DOHH2 (cell line): ENCODE data around the gene ATXN7L1.

Source experiments
- H3F3A ChIP-seq: fragments of 200-600 bp; sonication (generic), shearing (Covaris generic); 2 replicates; pipeline ENCODE4 v1.6.0; 2016; ENCODE audit warnings: antibody characterized with exemption, mild to moderate bottlenecking; ENCODE audit not compliant: control insufficient read depth, insufficient read depth
- H3K27ac ChIP-seq: fragments of 200-600 bp; sonication (generic); 2 replicates; pipeline ENCODE4 v1.5.1; 2014; ENCODE audit warnings: low read depth, mild to moderate bottlenecking, low read length, moderate library complexity
- H3K27me3 ChIP-seq: fragments of 200-600 bp; sonication (generic); 2 replicates; pipeline ENCODE4 v1.6.1; 2014; ENCODE audit warnings: mild to moderate bottlenecking, low read length, mixed read lengths; ENCODE audit not compliant: control insufficient read depth
- H3K36me3 ChIP-seq: fragments of 200-600 bp; sonication (generic); 2 replicates; pipeline ENCODE4 v1.6.1; 2014; ENCODE audit warnings: mild to moderate bottlenecking, low read length, moderate library complexity, mixed read lengths; ENCODE audit not compliant: control insufficient read depth
- H3K4me1 ChIP-seq: fragments of 200-600 bp; sonication (generic); 2 replicates; pipeline ENCODE4 v1.6.1; 2014; ENCODE audit warnings: mild to moderate bottlenecking, low read length, mixed read lengths; ENCODE audit not compliant: control insufficient read depth
- H3K4me2 ChIP-seq: fragments of 200-600 bp; sonication (generic); 2 replicates; pipeline ENCODE4 v1.6.0; 2014; ENCODE audit warnings: mild to moderate bottlenecking, low read length, moderate library complexity
- H3K4me3 ChIP-seq: fragments of 200-600 bp; sonication (generic); 2 replicates; pipeline ENCODE4 v1.5.1; 2014; ENCODE audit warnings: mild to moderate bottlenecking, low read length, mixed read lengths
- H3K79me2 ChIP-seq: fragments of 200-600 bp; sonication (generic); 2 replicates; pipeline ENCODE4 v1.6.1; 2014; ENCODE audit warnings: mild to moderate bottlenecking, low read length, mixed read lengths; ENCODE audit not compliant: control insufficient read depth
- H3K9me2 ChIP-seq: fragments of 200-600 bp; sonication (generic); replicated peaks from 2 replicates; pipeline ENCODE4 v1.6.1; 2014; ENCODE audit warnings: mild to moderate bottlenecking, low read length, mixed read lengths; ENCODE audit not compliant: control insufficient read depth
- H3K9me3 ChIP-seq: fragments of 200-600 bp; sonication (generic); 2 replicates; pipeline ENCODE4 v1.6.1; 2014; ENCODE audit warnings: antibody characterized with exemption, low read length, mixed read lengths; ENCODE audit not compliant: control insufficient read depth, insufficient read depth
- H4K20me1 ChIP-seq: fragments of 200-600 bp; sonication (generic); 2 replicates; pipeline ENCODE4 v1.6.0; 2014; ENCODE audit warnings: low read depth, mild to moderate bottlenecking, antibody characterized with exemption, low read length, moderate library complexity; ENCODE audit not compliant: control insufficient read depth, insufficient read depth
- EZH2phosphoT487 ChIP-seq: fragments of 200-600 bp; sonication (generic); IDR thresholded peaks from 2 replicates; pipeline ENCODE4 v1.6.1; 2017; ENCODE audit warnings: borderline replicate concordance, mild to moderate bottlenecking, antibody characterized with exemption, low read length, moderate library complexity, mixed read lengths
- TF ChIP-seq, protein P1 (sequence below): fragments of 200-600 bp; sonication (generic); IDR thresholded peaks from one replicate; pipeline ENCODE4 v1.5.1; 2014; ENCODE audit warnings: antibody characterized with exemption, mild to moderate bottlenecking, low read depth, low read length; ENCODE audit not compliant: poor library complexity, severe bottlenecking

ATXN7L1 gene

GRCh38 chr7:105794741-105795729 lies 81.4 kb downstream of the ATXN7L1 start:
- no peaks in the 10 kb centered on the region for H3F3A ChIP-seq
- no peaks in the 10 kb centered on the region for H3K9me2 ChIP-seq
- no peaks in the 10 kb centered on the region for H3K36me3 ChIP-seq
- H3K27me3 ChIP-seq = peaks cover 7% of the 10 kb centered on the region
- H3K4me2 ChIP-seq = no peak overlapping the region
- H4K20me1 ChIP-seq = no peaks in the 10 kb centered on the region
- H3K27ac ChIP-seq = no peak overlapping the region
- H3K4me3 ChIP-seq = no peak overlapping the region
- H3K9me3 ChIP-seq = no peaks in the 10 kb centered on the region
- no peak for TF ChIP-seq EZH2phosphoT487
- TF ChIP-seq, protein P1, sequence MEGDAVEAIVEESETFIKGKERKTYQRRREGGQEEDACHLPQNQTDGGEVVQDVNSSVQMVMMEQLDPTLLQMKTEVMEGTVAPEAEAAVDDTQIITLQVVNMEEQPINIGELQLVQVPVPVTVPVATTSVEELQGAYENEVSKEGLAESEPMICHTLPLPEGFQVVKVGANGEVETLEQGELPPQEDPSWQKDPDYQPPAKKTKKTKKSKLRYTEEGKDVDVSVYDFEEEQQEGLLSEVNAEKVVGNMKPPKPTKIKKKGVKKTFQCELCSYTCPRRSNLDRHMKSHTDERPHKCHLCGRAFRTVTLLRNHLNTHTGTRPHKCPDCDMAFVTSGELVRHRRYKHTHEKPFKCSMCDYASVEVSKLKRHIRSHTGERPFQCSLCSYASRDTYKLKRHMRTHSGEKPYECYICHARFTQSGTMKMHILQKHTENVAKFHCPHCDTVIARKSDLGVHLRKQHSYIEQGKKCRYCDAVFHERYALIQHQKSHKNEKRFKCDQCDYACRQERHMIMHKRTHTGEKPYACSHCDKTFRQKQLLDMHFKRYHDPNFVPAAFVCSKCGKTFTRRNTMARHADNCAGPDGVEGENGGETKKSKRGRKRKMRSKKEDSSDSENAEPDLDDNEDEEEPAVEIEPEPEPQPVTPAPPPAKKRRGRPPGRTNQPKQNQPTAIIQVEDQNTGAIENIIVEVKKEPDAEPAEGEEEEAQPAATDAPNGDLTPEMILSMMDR = no peak
- H3K79me2 ChIP-seq = no peaks in the 10 kb centered on the region
- H3K4me1 ChIP-seq = no peaks in the 10 kb centered on the region

GRCh38 chr7:105792488-105793370 lies 83.7 kb downstream of the ATXN7L1 start:
- Histone ChIP-seq H3K79me2 (no peaks in the 10 kb centered on the region), H3F3A (no peaks in the 10 kb centered on the region), H3K27ac (no peak overlapping the region), H3K9me3 (no peaks in the 10 kb centered on the region), H3K4me1 (no peaks in the 10 kb centered on the region), H3K27me3 (no peaks in the 10 kb centered on the region), H3K4me2 (no peak overlapping the region), H3K4me3 (no peak overlapping the region), H4K20me1 (no peaks in the 10 kb centered on the region), H3K36me3 (no peaks in the 10 kb centered on the region), H3K9me2 (no peaks in the 10 kb centered on the region)
- TF ChIP-seq, protein P1 = no peak
- no peak for TF ChIP-seq EZH2phosphoT487

- H3K79me2 ChIP-seq = no peaks in the 10 kb centered on the region
- H3K9me2 ChIP-seq = no peaks in the 10 kb centered on the region
- H3K27me3 ChIP-seq = no peaks in the 10 kb centered on the region
- no peaks in the 10 kb centered on the region for H3F3A ChIP-seq
- no peaks in the 10 kb centered on the region for H4K20me1 ChIP-seq
- no peaks in the 10 kb centered on the region for H3K4me1 ChIP-seq
- no peaks in the 10 kb centered on the region for H3K9me3 ChIP-seq
- no peak for TF ChIP-seq EZH2phosphoT487
- TF ChIP-seq, protein P1 = no peak
- no peak overlapping the region for H3K4me2 ChIP-seq
- no peak overlapping the region for H3K4me3 ChIP-seq
- no peak overlapping the region for H3K27ac ChIP-seq
- no peaks in the 10 kb centered on the region for H3K36me3 ChIP-seq
These were observed 84.5 kb downstream of the ATXN7L1 start for GRCh38 chr7:105791926-105792325.
